HG03575 (cell line): ENCODE results near the gene STRIP2.
"Not testable (repeated sequence)": the region's sequence is repeated elsewhere in the genome, so short reads cannot be mapped to it uniquely, and the experiment has no call there.

Source experiments
- ATAC-seq: cut with Tn5 transposase; IDR thresholded peaks from one replicate; pipeline ENCODE4 v1.9.1; 2021; ENCODE audit not compliant: unreplicated experiment, insufficient number of reproducible peaks, low FRiP score; ENCODE audit errors: extremely low read depth

Gene STRIP2

DNA sequence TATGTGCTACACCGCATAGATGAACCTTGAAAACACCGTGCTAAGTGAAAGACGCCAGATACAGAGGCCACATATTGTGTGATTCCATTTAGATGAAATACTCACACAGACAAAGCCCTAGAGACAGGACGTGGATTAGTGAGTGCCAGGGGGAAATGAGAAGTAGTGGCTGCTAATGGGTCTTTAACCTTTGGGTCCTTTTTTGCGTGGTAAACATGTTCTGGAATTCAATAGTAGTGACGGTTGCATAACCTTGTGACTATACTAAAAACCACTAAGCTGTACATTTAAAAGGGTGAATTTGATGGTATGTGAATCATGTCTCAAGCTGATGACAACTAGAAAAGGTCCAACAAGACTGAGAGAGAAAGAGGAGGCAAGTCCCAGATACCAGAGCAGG lies 83.7 kb downstream of the STRIP2 start:
- no peak for ATAC-seq

DNA sequence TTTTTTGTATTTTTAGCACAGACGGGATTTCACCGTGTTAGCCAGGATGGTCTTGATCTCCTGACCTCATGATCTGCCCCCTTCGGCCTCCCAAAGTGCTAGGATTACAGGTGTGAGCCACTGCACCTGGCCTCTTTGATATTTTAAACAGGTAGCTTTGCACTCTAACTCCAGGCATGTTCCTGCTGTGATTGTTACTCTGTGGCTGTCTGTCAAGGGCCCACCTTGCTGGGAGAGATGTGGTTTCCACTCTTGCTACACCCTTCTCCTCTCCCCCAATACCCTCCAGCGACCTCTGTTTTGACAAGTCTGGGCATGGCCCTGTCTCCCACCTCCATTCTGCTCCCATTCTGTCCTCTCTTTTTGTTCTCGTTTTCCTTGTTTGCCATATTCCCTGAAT lies 85.2 kb downstream of the STRIP2 start:
- no peak for ATAC-seq

DNA sequence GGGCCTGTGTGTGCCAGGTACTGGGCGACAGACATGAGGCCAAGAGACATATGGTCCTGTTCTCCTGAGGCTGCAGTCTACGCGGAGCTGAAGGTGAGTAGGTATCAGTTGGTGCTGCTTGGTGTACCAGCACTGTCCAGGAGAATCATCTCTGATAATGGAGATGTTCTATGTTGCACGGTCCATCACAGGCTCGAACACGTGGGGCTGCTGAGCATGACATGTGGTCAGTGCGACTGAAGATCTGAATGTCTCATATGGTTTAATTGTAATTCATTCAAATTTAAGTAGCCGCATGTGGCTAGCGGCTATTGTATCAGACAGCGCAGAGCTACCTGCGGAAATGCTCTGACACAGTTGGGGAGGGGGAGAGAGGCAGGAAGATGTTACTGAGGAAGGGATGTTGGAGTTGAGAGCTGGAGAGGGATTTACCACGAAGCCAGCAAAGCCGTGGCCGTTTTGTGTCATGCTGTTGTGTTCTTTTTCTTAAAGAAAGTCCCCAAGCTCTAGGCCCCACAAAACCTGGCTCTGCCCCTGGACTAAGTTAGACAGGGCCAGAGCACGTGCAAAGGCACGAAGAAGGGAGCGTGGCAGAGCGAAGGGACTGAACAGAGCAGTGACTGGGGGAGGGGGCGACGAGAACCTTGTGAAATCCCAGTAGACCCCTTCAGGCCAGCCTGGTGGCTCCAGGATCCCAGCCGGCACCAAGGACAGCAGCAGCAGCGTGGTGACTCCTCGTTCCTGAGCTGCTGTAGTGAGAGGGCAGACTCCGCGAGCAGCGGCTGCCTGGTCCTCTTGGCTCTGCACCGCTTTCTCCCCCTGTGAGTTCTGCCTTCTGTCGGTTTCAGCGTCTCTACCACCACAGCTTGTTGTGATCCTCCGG lies 88.1 kb downstream of the STRIP2 start:
- ATAC-seq = no peak

- no peak for ATAC-seq
Observed at GRCh38 chr7:129522971-129523340, 88.7 kb downstream of the STRIP2 start.

DNA sequence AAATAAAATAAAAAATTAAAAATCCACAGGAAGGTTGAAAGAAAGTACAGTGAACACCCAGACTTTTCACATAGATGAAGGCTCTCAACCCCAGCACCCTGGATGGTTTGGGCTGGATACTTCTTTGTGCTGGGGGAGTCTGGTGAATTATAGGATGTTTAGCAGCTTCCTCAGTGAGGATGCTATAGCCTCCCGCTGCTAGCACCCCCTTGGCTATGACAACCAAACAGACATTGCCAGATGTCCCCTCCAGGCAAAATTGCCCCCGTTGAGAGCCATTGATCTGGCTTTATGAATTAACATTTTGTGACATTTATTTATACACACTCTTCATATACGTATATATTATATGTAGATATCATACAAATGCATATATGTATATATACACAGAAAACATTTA lies 89.7 kb downstream of the STRIP2 start:
- no peak for ATAC-seq

DNA sequence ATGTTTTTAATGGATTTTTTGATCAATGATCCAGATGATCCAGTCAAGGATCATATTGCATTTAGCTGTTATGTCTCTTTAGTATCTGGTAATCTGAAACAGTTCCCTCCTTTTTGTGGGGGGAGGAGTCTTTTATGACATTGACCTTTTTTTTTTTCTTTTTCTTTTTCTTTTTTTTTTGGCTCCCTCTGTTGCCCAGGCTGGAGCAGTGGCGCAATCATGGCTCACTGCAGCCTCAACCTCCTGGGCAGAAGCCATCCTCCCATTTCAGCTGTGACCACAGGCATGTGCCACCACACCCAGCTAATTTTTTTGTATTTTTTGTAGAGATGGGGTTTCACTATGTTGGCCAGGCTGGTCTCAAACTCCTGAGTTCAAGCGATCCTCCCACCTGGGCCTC lies 90.2 kb downstream of the STRIP2 start:
- ATAC-seq = not testable (repeated sequence)

GRCh38 chr7:129525225-129525862 lies 91.1 kb downstream of the STRIP2 start:
- ATAC-seq = no peak

DNA sequence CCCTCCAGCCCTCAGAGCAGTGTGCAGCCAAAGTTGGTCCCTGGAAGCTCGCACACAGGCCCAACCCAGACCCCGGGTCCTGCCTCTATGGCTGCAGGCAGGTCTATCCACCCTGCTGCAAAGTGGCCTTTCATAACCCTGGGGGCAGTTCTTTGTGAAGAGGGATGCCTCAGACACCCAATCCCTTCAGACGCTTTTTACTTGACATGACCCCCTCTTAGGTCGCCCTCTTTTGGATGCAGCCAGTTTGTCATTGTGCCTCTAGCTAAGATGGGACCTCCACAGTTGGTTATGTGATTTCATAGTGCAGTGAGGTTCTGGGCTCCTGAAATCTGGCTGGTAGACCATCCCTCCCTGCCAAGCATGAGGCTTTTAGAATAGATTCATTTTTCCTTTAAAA lies 95.4 kb downstream of the STRIP2 start:
- no peak for ATAC-seq

- no peak for ATAC-seq
Observed at GRCh38 chr7:129530795-129531391, 96.7 kb downstream of the STRIP2 start.

- no peak for ATAC-seq
Observed at GRCh38 chr7:129531721-129532120, 97.5 kb downstream of the STRIP2 start.

DNA sequence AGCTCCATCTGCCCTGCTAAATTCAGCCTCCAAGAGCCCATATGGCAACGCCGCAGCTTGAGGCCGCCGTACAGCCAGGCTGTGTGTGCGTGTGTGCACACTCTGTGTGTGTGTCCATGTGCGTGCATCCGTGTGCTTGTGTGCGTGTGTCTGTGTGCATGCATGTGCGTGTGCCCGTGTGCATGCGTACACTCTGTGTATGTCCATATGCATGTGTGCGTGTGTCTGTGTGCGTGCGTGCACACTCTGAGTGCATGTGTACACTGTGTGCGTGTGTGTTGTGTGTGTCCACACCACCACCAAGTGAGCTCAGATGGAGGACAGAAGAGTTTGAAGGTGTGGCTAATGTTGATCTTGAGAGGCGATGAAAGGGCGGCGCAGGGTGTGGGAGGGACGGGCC lies 98.1 kb downstream of the STRIP2 start:
- ATAC-seq = no peak

GRCh38 chr7:129534558-129535274 lies 100.5 kb downstream of the STRIP2 start:
- not testable (repeated sequence) for ATAC-seq

DNA sequence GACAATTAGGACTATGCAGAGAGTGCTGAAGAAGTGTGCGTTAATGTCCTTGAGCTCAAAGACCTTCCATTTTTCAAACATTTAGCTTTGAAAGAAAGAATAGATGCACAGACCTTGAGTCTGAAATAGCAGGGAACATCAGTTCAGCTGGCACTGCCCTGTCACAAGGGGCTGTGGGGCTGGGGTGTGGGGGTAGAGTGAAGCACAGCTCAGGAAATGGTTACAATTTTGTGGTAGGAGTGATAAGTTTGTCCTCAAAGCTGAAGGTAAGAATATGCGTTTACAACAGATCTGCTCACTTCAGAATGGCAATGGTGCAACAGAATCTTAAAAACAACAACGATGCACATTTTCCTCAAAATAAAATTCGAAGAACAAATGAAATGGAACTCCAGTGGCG lies 101.7 kb downstream of the STRIP2 start:
- no peak for ATAC-seq

DNA sequence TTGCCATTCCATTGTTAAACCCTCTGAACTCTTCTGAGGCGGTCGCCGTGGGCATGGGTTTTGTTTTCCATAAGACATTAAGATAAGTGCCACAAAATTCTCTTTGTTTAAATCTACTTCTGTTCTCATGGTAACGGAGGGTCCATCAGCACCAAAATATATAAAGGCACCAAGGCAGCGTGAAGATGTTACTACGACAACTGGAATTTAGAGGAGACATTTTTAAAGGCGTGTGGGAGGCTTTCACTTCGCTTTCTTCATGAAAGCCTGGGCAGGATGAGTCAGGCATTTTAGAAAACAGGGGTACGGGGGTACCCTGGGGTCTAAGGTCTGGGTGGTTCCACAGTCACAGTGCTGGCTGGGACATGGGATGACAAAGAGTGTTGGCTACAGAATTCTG lies 102.1 kb downstream of the STRIP2 start:
- no peak for ATAC-seq
